Measurements from ENCODE around the gene PBX3. TPM values are rescaled to one million over a fixed set of nuclear protein-coding genes. Genes with fewer than 3 reads are reported as not detected.

Gene PBX3
- total and polyA plus RNA-seq, 2 of the 13 experiments (the other 11 are each of a cell fraction or from before 2014, with no cell fraction given) = 6.0 to 11.2 TPM

DNA sequence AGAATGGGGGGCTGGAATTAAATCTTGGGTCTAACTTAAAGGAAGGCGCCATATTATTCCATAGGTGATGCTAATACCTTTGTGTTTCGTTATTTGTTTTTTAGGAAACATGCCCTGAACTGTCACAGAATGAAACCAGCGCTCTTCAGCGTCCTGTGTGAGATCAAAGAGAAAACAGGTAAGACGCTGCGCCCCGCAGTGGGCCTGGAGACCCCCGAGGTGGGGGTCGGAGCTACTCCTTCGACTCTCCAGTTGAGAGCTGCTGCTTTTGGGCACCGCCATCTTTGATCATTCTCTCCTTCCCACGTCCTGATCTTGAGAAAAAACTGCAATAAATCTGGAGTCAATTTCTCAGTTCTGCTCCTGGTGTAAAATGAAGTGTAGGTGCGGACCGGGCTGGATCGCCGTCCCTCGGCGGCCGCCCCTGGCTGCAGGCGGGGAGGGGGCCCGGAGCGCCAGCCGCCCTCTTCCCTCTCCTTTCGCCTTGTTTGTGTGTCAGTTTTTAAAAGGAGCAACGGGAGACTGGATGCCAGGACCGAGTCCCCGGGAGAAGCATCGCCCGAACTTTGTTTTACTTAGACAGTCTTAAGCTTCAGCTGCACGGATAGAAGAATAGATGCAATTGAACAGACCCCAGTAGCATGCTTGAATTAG lies 1.4 kb downstream of the PBX3 start:
- H3K27ac ChIP-seq (ENCODE audit: extremely low read length, insufficient read depth, low read length) = no peak overlapping the region
- intact Hi-C loops (cut with micrococcal nuclease; ENCODE audit: unreplicated experiment) = loop anchor here (5.0 kb wide), 2 partner anchors 41 to 139 kb away; partner anchors contain the start of gene MAPKAP1
- DNase-seq (ENCODE audit: low spot score) (no peak), FAIRE-seq (no peak), ATAC-seq (no peak)
- peaks cover 47% of the 10 kb centered on the region for H3K4me1 ChIP-seq (ENCODE audit: insufficient read depth, low read length)
- ChIA-PET POLR2A (interaction anchor here (1.1 kb wide), 1 partner anchor 42 kb away, joined by 3 read pairs; the partner anchor contains the start of gene MAPKAP1), CTCF (ENCODE audit: low intra/inter-chr PET ratio, low total read pairs) (no interaction called here)
- H4K20me1 ChIP-seq (ENCODE audit: insufficient read depth, low read length) = no peaks in the 10 kb centered on the region
- BruUV-seq (replicated peaks) = no TSS peak
- in situ Hi-C loops (cut with HindIII; ENCODE audit: extremely low pct_ligation_motif_present, low pct_unique_long_range_greater_than_20kb) = no loop called here
- H3K9ac ChIP-seq (ENCODE audit: insufficient read depth, low read depth, low read length) = peak overlapping the region; percentile 58; the same call in 1 of the 2 replicates
- no peaks in the 10 kb centered on the region for H3K79me2 ChIP-seq (ENCODE audit: insufficient read depth, low read length)
- H3K27me3 ChIP-seq (ENCODE audit: control insufficient read depth in 1 of 2, insufficient read depth in 2 of 2, low read length in 2 of 2) = 0 out of 5 replicates have a peak, but pooled peaks cover 0 to 3% of the 10 kb centered on the region in 2 experiments
- TF ChIP-seq HNRNPLL (IDR thresholded peaks at IDR 0.05; ENCODE audit: low read depth, low read length, poor library complexity, severe bottlenecking) (peak; percentile 16), ZNF451 (CRISPR knock-in tag; IDR thresholded peaks at IDR 0.05) (no peak), AGO2 (optimal IDR thresholded peaks at IDR 0.05; ENCODE audit: low read depth, low read length) (peak; percentile 6), ZC3H13 (CRISPR knock-in tag; IDR thresholded peaks at IDR 0.05) (no peak)
- TF ChIP-seq, protein P1, sequence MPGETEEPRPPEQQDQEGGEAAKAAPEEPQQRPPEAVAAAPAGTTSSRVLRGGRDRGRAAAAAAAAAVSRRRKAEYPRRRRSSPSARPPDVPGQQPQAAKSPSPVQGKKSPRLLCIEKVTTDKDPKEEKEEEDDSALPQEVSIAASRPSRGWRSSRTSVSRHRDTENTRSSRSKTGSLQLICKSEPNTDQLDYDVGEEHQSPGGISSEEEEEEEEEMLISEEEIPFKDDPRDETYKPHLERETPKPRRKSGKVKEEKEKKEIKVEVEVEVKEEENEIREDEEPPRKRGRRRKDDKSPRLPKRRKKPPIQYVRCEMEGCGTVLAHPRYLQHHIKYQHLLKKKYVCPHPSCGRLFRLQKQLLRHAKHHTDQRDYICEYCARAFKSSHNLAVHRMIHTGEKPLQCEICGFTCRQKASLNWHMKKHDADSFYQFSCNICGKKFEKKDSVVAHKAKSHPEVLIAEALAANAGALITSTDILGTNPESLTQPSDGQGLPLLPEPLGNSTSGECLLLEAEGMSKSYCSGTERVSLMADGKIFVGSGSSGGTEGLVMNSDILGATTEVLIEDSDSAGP (CRISPR knock-in tag; IDR thresholded peaks at IDR 0.05; ENCODE audit: borderline replicate concordance) = 0 out of 2 replicates have a peak, but pooled peaks have one; percentile 14
- H3K36me3 ChIP-seq (replicated peaks in 1 of 2; ENCODE audit: control insufficient read depth in 1 of 2, insufficient read depth in 2 of 2, low read length in 2 of 2) = no peaks in the 10 kb centered on the region
- 85% methylated on average over 30 of the region's 30 CpGs for WGBS (ENCODE audit: low lambda C conversion rate)
- no peak overlapping the region for H2AFZ ChIP-seq (ENCODE audit: low read length)
- peak overlapping the region; percentile 69 to 85 (median 82) for H3K4me3 ChIP-seq (replicated peaks in 1 of 3; ENCODE audit: insufficient read depth in 1 of 3, low read depth in 2 of 3, low read length in 3 of 3)
- no peaks in the 10 kb centered on the region for H3K9me3 ChIP-seq (ENCODE audit: low read length)
- H3K4me2 ChIP-seq (ENCODE audit: low read depth, low read length) = peak overlapping the region; percentile 92

Data from HepG2 (cell line).